Activated CD8-positive, alpha-beta T cell treated with anti-CD3 and anti-CD28 coated beads, Interleukin-2, amount 10 ng/mL, durations not matched to agents 7 days and 5 days (primary cell): ENCODE data around the gene CALHM6. TPM values are rescaled to one million over a fixed set of nuclear protein-coding genes. Genes with fewer than 3 reads are reported as not detected.

Experiments used
- ATAC-seq: fragments of 150-1000 bp; cut with Tn5 transposase; one replicate; pipeline ENCODE4 v1.10.0; 2021; ENCODE audit warnings: moderate library complexity
- CTCF ChIA-PET: fragments of 350-600 bp; sonication (Branson Sonifier 250); formaldehyde crosslinking; loops from one replicate; lab custom pipeline; 2021; ENCODE audit warnings: antibody characterized with exemption; lab: Charles Lee
- POLR2A ChIA-PET: fragments of 350-600 bp; sonication (Branson Sonifier 250); formaldehyde crosslinking; loops from one replicate; lab custom pipeline; 2021; ENCODE audit warnings: antibody characterized with exemption; lab: Charles Lee
- DNase-seq: peaks from one replicate; pipeline ENCODE4 v3.0.0-alpha.2; 2020
- H3K27ac Mint-ChIP-seq: one replicate; pipeline ENCODE4 v1.8.0; 2021; ENCODE audit warnings: mild to moderate bottlenecking, mixed read lengths
- H3K27me3 Mint-ChIP-seq: one replicate; pipeline ENCODE4 v1.8.0; 2021; ENCODE audit warnings: low read depth, mixed read lengths
- H3K36me3 Mint-ChIP-seq: one replicate; pipeline ENCODE4 v1.8.0; 2021; ENCODE audit warnings: low read depth, mixed read lengths
- H3K4me1 Mint-ChIP-seq: one replicate; pipeline ENCODE4 v1.8.0; 2021; ENCODE audit warnings: low read depth, mixed read lengths
- H3K4me3 Mint-ChIP-seq: one replicate; pipeline ENCODE4 v1.8.0; 2021; ENCODE audit warnings: mild to moderate bottlenecking, mixed read lengths
- H3K9me3 Mint-ChIP-seq: one replicate; pipeline ENCODE4 v1.8.0; 2022; ENCODE audit warnings: mixed read lengths; ENCODE audit not compliant: insufficient read depth
- total RNA-seq, 2 experiments: library from RNA; stranded (reverse); gene quantifications; one replicate each; pipeline ENCODE4 v1.2.3, GENCODE V29; 2021

Gene CALHM6
- total RNA-seq, 2 experiments from 2014 or later, result 19.3 to 20.6 TPM

- no peak for ATAC-seq
- Mint-ChIP-seq H3K4me1 (peaks cover 61% of the 10 kb centered on the region), H3K4me3 (no peak overlapping the region), H3K27ac (no peak overlapping the region), H3K27me3 (peaks cover 16% of the 10 kb centered on the region), H3K36me3 (peaks cover 20% of the 10 kb centered on the region), H3K9me3 (peaks cover 4% of the 10 kb centered on the region)
- ChIA-PET POLR2A (no interaction called here), CTCF (no interaction called here)
- DNase-seq, result no peak
Measured at GRCh38 chr6:116459927-116460326, 1.2 kb upstream of the CALHM6 start.

DNA sequence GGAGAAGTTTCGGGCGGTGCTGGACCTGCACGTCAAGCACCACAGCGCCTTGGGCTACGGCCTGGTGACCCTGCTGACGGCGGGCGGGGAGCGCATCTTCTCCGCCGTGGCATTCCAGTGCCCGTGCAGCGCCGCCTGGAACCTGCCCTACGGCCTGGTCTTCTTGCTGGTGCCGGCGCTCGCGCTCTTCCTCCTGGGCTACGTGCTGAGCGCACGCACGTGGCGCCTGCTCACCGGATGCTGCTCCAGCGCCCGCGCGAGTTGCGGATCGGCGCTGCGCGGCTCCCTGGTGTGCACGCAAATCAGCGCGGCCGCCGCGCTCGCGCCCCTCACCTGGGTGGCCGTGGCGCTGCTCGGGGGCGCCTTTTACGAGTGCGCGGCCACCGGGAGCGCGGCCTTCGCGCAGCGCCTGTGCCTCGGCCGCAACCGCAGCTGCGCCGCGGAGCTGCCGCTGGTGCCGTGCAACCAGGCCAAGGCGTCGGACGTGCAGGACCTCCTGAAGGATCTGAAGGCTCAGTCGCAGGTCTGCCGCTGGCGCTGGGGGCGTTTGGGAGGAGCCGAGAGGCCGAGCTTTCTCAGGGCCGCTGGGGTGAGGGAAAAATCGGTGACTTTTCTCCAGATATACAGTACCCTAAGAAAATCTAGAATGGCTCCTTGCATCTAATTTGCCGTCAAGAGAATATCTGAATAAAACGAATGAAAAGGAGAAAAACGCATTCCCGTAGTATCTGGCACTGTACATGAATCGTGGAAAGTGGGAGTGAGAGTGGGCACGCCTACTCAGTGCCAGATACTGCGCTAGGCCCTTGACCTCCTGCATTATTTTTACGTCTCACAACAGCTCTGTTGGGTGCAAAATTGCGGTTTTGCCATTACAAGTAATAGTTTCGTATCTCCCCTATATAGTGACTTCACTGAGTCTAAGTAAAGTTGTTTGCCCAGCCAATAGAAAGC is 1.0 kb downstream of the CALHM6 start:
- ATAC-seq, result peak; percentile 95
- Mint-ChIP-seq H3K9me3 (peaks cover 4% of the 10 kb centered on the region), H3K4me1 (peaks cover 54% of the 10 kb centered on the region), H3K4me3 (peak overlapping the region; percentile 72), H3K27ac (peak overlapping the region; percentile 77), H3K36me3 (peaks cover 20% of the 10 kb centered on the region), H3K27me3 (peaks cover 16% of the 10 kb centered on the region)
- POLR2A ChIA-PET, result no interaction called here
- CTCF ChIA-PET, result interaction anchor here (0.8 to 1.5 kb wide), 3 partner anchors 16 to 98 kb away, joined by 3 to 4 read pairs (median 3); no protein-coding TSS in a partner anchor
- peak; percentile 76 for DNase-seq

- H3K4me3 Mint-ChIP-seq, result peak overlapping the region; percentile 72
- ChIA-PET POLR2A (no interaction called here), CTCF (interaction anchor here (1.1 to 1.5 kb wide), 3 partner anchors 17 to 97 kb away, joined by 3 to 4 read pairs (median 3); no protein-coding TSS in a partner anchor)
- peaks cover 4% of the 10 kb centered on the region for H3K9me3 Mint-ChIP-seq
- H3K36me3 Mint-ChIP-seq, result peaks cover 20% of the 10 kb centered on the region
- H3K27me3 Mint-ChIP-seq, result peaks cover 16% of the 10 kb centered on the region
- ATAC-seq (no peak), DNase-seq (no peak)
- H3K27ac Mint-ChIP-seq, result no peak overlapping the region
- H3K4me1 Mint-ChIP-seq, result peaks cover 52% of the 10 kb centered on the region
Measured at GRCh38 chr6:116463301-116463700, 2.1 kb downstream of the CALHM6 start.

GRCh38 chr6:116465246-116465645 is 4.1 kb downstream of the CALHM6 start:
- CTCF ChIA-PET, result no interaction called here
- peaks cover 23% of the 10 kb centered on the region for H3K27me3 Mint-ChIP-seq
- ATAC-seq (no peak), DNase-seq (no peak)
- H3K36me3 Mint-ChIP-seq, result peaks cover 20% of the 10 kb centered on the region
- H3K4me3 Mint-ChIP-seq, result no peak overlapping the region
- H3K9me3 Mint-ChIP-seq, result peaks cover 4% of the 10 kb centered on the region
- H3K4me1 Mint-ChIP-seq, result peaks cover 43% of the 10 kb centered on the region
- POLR2A ChIA-PET, result interaction anchor here (0.6 kb wide), 1 partner anchor 56 kb away, joined by 4 read pairs; no protein-coding TSS in a partner anchor
- no peak overlapping the region for H3K27ac Mint-ChIP-seq

DNA sequence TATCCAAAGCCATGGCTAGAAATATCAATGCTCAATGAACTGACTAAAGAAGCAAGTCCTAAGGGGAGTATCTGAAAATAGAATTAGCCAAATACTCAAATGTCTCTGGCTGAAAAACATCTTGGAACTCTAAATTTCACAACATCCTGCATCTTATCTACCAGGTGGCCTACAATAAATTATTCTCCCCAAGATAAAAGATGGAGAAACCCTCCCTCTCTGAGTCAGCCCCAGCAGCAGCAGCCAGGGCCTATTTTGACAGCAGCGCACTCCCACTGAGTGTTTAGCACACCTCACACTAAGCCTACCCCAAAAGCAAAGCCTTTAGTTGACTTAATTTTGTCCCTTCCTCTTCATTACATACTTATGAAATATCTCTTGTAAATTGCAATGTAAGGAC is 5.9 kb downstream of the CALHM6 start:
- Mint-ChIP-seq H3K27ac (no peak overlapping the region), H3K4me3 (no peak overlapping the region), H3K36me3 (peaks cover 13% of the 10 kb centered on the region), H3K9me3 (no peaks in the 10 kb centered on the region), H3K4me1 (peaks cover 30% of the 10 kb centered on the region), H3K27me3 (peaks cover 22% of the 10 kb centered on the region)
- CTCF ChIA-PET, result no interaction called here
- POLR2A ChIA-PET, result no interaction called here
- DNase-seq (no peak), ATAC-seq (no peak)

- ATAC-seq (no peak), DNase-seq (no peak)
- H3K4me1 Mint-ChIP-seq, result peaks cover 28% of the 10 kb centered on the region
- POLR2A ChIA-PET, result no interaction called here
- no peak overlapping the region for H3K27ac Mint-ChIP-seq
- peaks cover 13% of the 10 kb centered on the region for H3K36me3 Mint-ChIP-seq
- peaks cover 21% of the 10 kb centered on the region for H3K27me3 Mint-ChIP-seq
- no peak overlapping the region for H3K4me3 Mint-ChIP-seq
- CTCF ChIA-PET, result no interaction called here
- H3K9me3 Mint-ChIP-seq, result no peaks in the 10 kb centered on the region
Measured at GRCh38 chr6:116467514-116467913, 6.3 kb downstream of the CALHM6 start.

- POLR2A ChIA-PET, result no interaction called here
- no peak for ATAC-seq
- H3K27ac Mint-ChIP-seq, result no peak overlapping the region
- H3K4me1 Mint-ChIP-seq, result peaks cover 21% of the 10 kb centered on the region
- peaks cover 19% of the 10 kb centered on the region for H3K27me3 Mint-ChIP-seq
- H3K9me3 Mint-ChIP-seq, result no peaks in the 10 kb centered on the region
- H3K36me3 Mint-ChIP-seq, result peaks cover 6% of the 10 kb centered on the region
- CTCF ChIA-PET, result interaction anchor here (1.3 kb wide), 1 partner anchor 356 kb away, joined by 3 read pairs; no protein-coding TSS in a partner anchor
- H3K4me3 Mint-ChIP-seq, result no peak overlapping the region
- no peak for DNase-seq
Measured at GRCh38 chr6:116468293-116468692, 7.1 kb downstream of the CALHM6 start.

DNA sequence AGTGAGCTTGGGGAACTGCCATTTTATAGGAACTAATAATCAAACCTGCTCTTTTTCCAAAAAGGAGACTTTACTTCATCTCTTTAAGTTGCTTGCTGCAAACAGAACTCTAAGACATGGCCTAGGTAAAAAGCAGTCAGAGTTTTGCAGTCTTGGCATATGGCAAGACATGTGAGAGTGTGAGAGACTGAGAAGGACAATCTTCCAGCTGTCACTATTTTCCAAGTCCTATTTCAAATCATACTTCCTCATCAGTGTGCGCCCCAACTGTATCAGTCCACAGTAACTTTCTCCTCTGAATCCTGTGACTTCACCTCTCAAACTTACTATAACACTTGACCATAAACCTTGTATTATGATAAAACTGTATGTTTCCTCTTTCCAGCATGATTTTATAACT is 10.4 kb downstream of the CALHM6 start:
- CTCF ChIA-PET, result interaction anchor here (1.0 kb wide), 1 partner anchor 66 kb away, joined by 3 read pairs; no protein-coding TSS in a partner anchor
- no peak for DNase-seq

DNA sequence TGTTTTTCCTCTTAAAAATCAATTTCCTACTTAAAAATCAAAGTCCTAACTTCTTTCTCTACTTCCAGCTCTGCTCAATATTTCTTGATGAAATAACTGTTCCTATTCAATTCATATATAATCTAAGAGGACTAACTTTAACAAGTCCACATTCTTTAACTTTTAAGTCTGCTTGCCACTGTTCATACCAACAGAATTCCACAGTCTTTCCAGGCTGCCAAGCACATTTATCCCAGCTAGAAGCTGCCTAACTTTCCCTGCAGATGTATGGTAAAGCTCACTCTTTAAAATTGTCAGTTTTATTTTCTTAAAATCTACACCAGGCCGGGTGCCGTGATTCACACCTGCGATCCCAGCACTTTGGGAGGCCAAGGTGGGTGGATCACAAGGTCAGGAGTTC is 11.5 kb downstream of the CALHM6 start:
- no peak overlapping the region for H3K4me3 Mint-ChIP-seq
- CTCF ChIA-PET, result interaction anchor here (0.9 kb wide), 1 partner anchor 28 kb away, joined by 3 read pairs; no protein-coding TSS in a partner anchor
- peaks cover 4% of the 10 kb centered on the region for H3K36me3 Mint-ChIP-seq
- peaks cover 27% of the 10 kb centered on the region for H3K4me1 Mint-ChIP-seq
- DNase-seq (no peak), ATAC-seq (no peak)
- POLR2A ChIA-PET, result interaction anchor here (1.0 kb wide), 1 partner anchor 22 kb away, joined by 3 read pairs; no protein-coding TSS in a partner anchor
- no peak overlapping the region for H3K27ac Mint-ChIP-seq
- peaks cover 5% of the 10 kb centered on the region for H3K9me3 Mint-ChIP-seq
- peaks cover 15% of the 10 kb centered on the region for H3K27me3 Mint-ChIP-seq

More for the DNA sequence above, 10.4 kb downstream of the CALHM6 start:
- ATAC-seq, result no peak
- H3K4me3 Mint-ChIP-seq, result no peak overlapping the region
- H3K27ac Mint-ChIP-seq, result no peak overlapping the region
- peaks cover 5% of the 10 kb centered on the region for H3K9me3 Mint-ChIP-seq
- no peaks in the 10 kb centered on the region for H3K36me3 Mint-ChIP-seq
- peaks cover 26% of the 10 kb centered on the region for H3K4me1 Mint-ChIP-seq
- POLR2A ChIA-PET, result no interaction called here
- H3K27me3 Mint-ChIP-seq, result peaks cover 12% of the 10 kb centered on the region

DNA sequence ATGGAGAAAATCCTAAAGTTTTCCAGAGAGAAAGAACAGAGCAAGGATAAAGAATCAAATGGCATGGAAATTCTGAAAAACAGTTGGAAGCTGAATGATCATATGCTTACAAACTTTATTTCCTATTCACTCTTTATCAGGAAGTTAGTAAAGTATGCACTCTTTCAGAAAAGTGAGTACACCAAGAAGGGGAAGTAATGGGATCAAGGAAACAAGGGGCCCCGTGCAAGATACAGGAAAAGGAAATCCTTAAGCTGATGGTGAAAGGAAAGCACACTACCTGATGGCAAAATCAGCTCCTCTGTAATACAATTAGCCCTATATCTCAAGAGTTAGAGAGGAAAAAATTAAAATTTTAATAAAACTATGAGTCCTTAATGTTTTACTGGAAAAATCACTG is 14.0 kb downstream of the CALHM6 start:
- ChIA-PET POLR2A (no interaction called here), CTCF (interaction anchor here (1.0 to 1.3 kb wide), 2 partner anchors 30 to 187 kb away, joined by 3 to 4 read pairs; no protein-coding TSS in a partner anchor)
- H3K9me3 Mint-ChIP-seq, result peaks cover 5% of the 10 kb centered on the region
- DNase-seq (no peak), ATAC-seq (no peak)
- H3K4me3 Mint-ChIP-seq, result no peak overlapping the region
- peaks cover 5% of the 10 kb centered on the region for H3K36me3 Mint-ChIP-seq
- peak overlapping the region; percentile 60 for H3K27ac Mint-ChIP-seq
- H3K27me3 Mint-ChIP-seq, result peaks cover 8% of the 10 kb centered on the region
- H3K4me1 Mint-ChIP-seq, result peaks cover 25% of the 10 kb centered on the region

GRCh38 chr6:116476002-116476678 is 15.0 kb downstream of the CALHM6 start:
- POLR2A ChIA-PET, result no interaction called here
- ATAC-seq, result peak; percentile 99
- H3K9me3 Mint-ChIP-seq, result peaks cover 5% of the 10 kb centered on the region
- peak overlapping the region; percentile 44 for H3K4me3 Mint-ChIP-seq
- peak overlapping the region; percentile 78 for H3K27ac Mint-ChIP-seq
- peaks cover 5% of the 10 kb centered on the region for H3K36me3 Mint-ChIP-seq
- peaks cover 7% of the 10 kb centered on the region for H3K27me3 Mint-ChIP-seq
- CTCF ChIA-PET, result no interaction called here
- peak; percentile 80 for DNase-seq
- H3K4me1 Mint-ChIP-seq, result peaks cover 25% of the 10 kb centered on the region
